Mucosa of stomach (tissue), 1 donor: Measurements from ENCODE around the gene QPRT.
"Not testable (repeated sequence)": the region's sequence is repeated elsewhere in the genome, so short reads cannot be mapped to it uniquely, and the experiment has no call there.

Source experiments
- H3K27me3 ChIP-seq: one replicate; pipeline ENCODE4 v1.7.0; 2013; ENCODE audit warnings: mild to moderate bottlenecking, low read length; ENCODE audit not compliant: control insufficient read depth, insufficient read depth
- H3K36me3 ChIP-seq: one replicate; pipeline ENCODE4 v1.7.0; 2013; ENCODE audit warnings: low read length; ENCODE audit not compliant: control insufficient read depth, insufficient read depth
- H3K4me1 ChIP-seq: one replicate; pipeline ENCODE4 v1.7.0; 2013; ENCODE audit warnings: mild to moderate bottlenecking, low read length; ENCODE audit not compliant: control insufficient read depth, insufficient read depth
- H3K4me3 ChIP-seq: one replicate; pipeline ENCODE4 v1.7.0; 2013; ENCODE audit warnings: low read length
- H3K9ac ChIP-seq: one replicate; pipeline ENCODE4 v1.7.0; 2013; ENCODE audit warnings: mild to moderate bottlenecking, low read length, moderate library complexity
- H3K9me3 ChIP-seq: one replicate; pipeline ENCODE4 v1.7.0; 2013; ENCODE audit warnings: mild to moderate bottlenecking, low read length, moderate library complexity; ENCODE audit not compliant: control insufficient read depth
- donor health status: Pancreatic carcinoma.

Gene QPRT

GRCh38 chr16:29684679-29685078 is 5.7 kb downstream of the QPRT start:
- no peak overlapping the region for H3K4me3 ChIP-seq
- no peak overlapping the region for H3K9ac ChIP-seq
- no peaks in the 10 kb centered on the region for H3K27me3 ChIP-seq
- H3K4me1 ChIP-seq: no peaks in the 10 kb centered on the region
- H3K9me3 ChIP-seq: no peaks in the 10 kb centered on the region
- H3K36me3 ChIP-seq: no peaks in the 10 kb centered on the region

GRCh38 chr16:29686740-29687332 is 7.9 kb downstream of the QPRT start:
- Histone ChIP-seq H3K9me3 (no peaks in the 10 kb centered on the region), H3K4me3 (no peak overlapping the region), H3K27me3 (no peaks in the 10 kb centered on the region), H3K9ac (no peak overlapping the region), H3K4me1 (no peaks in the 10 kb centered on the region), H3K36me3 (no peaks in the 10 kb centered on the region)

- Histone ChIP-seq H3K4me1 (no peaks in the 10 kb centered on the region), H3K9ac (no peak overlapping the region), H3K27me3 (no peaks in the 10 kb centered on the region), H3K36me3 (no peaks in the 10 kb centered on the region), H3K4me3 (no peak overlapping the region), H3K9me3 (no peaks in the 10 kb centered on the region)
These were observed 8.8 kb downstream of the QPRT start for GRCh38 chr16:29687755-29688154.

- H3K36me3 ChIP-seq: no peaks in the 10 kb centered on the region
- no peaks in the 10 kb centered on the region for H3K4me1 ChIP-seq
- H3K4me3 ChIP-seq: no peak overlapping the region
- no peak overlapping the region for H3K9ac ChIP-seq
- H3K27me3 ChIP-seq: no peaks in the 10 kb centered on the region
- no peaks in the 10 kb centered on the region for H3K9me3 ChIP-seq
These were observed 9.2 kb downstream of the QPRT start for GRCh38 chr16:29688172-29688571.

GRCh38 chr16:29689490-29690351 is 10.7 kb downstream of the QPRT start:
- not testable (repeated sequence) for H3K9ac ChIP-seq, H3K27me3 ChIP-seq, H3K36me3 ChIP-seq, H3K4me1 ChIP-seq, H3K4me3 ChIP-seq, H3K9me3 ChIP-seq

- not testable (repeated sequence) for H3K9me3 ChIP-seq, H3K36me3 ChIP-seq, H3K9ac ChIP-seq, H3K4me1 ChIP-seq, H3K27me3 ChIP-seq, H3K4me3 ChIP-seq
These were observed 13.6 kb downstream of the QPRT start for GRCh38 chr16:29692606-29693005.

- no peak overlapping the region for H3K9ac ChIP-seq
These were observed 15.6 kb downstream of the QPRT start for GRCh38 chr16:29694384-29695195.

GRCh38 chr16:29695675-29696074 is 16.7 kb downstream of the QPRT start:
- not testable (repeated sequence) for H3K36me3 ChIP-seq, H3K9me3 ChIP-seq, H3K4me3 ChIP-seq, H3K27me3 ChIP-seq, H3K9ac ChIP-seq, H3K4me1 ChIP-seq

More at GRCh38 chr16:29694384-29695195, 15.6 kb downstream of the QPRT start:
- Histone ChIP-seq H3K36me3 (no peaks in the 10 kb centered on the region), H3K27me3 (peaks cover 6% of the 10 kb centered on the region), H3K4me1 (no peaks in the 10 kb centered on the region), H3K4me3 (no peak overlapping the region), H3K9me3 (no peaks in the 10 kb centered on the region)

GRCh38 chr16:29696881-29697331 is 17.9 kb downstream of the QPRT start:
- H3K4me3 ChIP-seq: no peak overlapping the region
- no peaks in the 10 kb centered on the region for H3K9me3 ChIP-seq
- peaks cover 13% of the 10 kb centered on the region for H3K27me3 ChIP-seq
- H3K4me1 ChIP-seq: no peaks in the 10 kb centered on the region
- H3K36me3 ChIP-seq: no peaks in the 10 kb centered on the region
- no peak overlapping the region for H3K9ac ChIP-seq

- H3K9me3 ChIP-seq: no peaks in the 10 kb centered on the region
- no peaks in the 10 kb centered on the region for H3K4me1 ChIP-seq
- H3K9ac ChIP-seq: no peak overlapping the region
- peaks cover 13% of the 10 kb centered on the region for H3K27me3 ChIP-seq
- H3K4me3 ChIP-seq: no peak overlapping the region
- H3K36me3 ChIP-seq: no peaks in the 10 kb centered on the region
These were observed 18.4 kb downstream of the QPRT start for GRCh38 chr16:29697391-29697790.

GRCh38 chr16:29698042-29698441 is 19.1 kb downstream of the QPRT start:
- Histone ChIP-seq H3K4me1 (no peaks in the 10 kb centered on the region), H3K9ac (no peak overlapping the region)

More at GRCh38 chr16:29698042-29698441, 19.1 kb downstream of the QPRT start:
- peaks cover 13% of the 10 kb centered on the region for H3K27me3 ChIP-seq
- H3K4me3 ChIP-seq: no peak overlapping the region
- no peaks in the 10 kb centered on the region for H3K36me3 ChIP-seq
- H3K9me3 ChIP-seq: no peaks in the 10 kb centered on the region
